Heart left ventricle (tissue), 16 donors: ENCODE measurements around the gene ZBTB7B. TPM values are rescaled to one million over a fixed set of nuclear protein-coding genes. Genes with fewer than 3 reads are reported as not detected.

Experiments used
- ATAC-seq, 4 donors: fragments of 200-7000 bp; cut with Tn5 transposase; one replicate each; pipeline ENCODE4 v1.9.1; 2020 to 2022; ENCODE audit warnings: moderate library complexity in 4 of 4, mild to moderate bottlenecking in 3 of 4, moderate number of reproducible peaks in 1 of 4
- DNase-seq, 5 donors: peaks; one replicate each; pipeline ENCODE4 v3.0.0-alpha.2; 2020
- H3K27ac ChIP-seq, 12 donors: fragments of 200-600 bp; sonication (generic) in 4 of 12; one replicate each; pipeline versions ENCODE4 v1.5.0 to v1.8.0; 2016 to 2022; ENCODE audit warnings: mild to moderate bottlenecking in 2 of 12
- H3K27me3 ChIP-seq, 9 donors: fragments of 200-600 bp; sonication (generic) in 2 of 9; one replicate each; pipeline versions ENCODE4 v1.5.1 to v1.8.0; 2016 to 2022; ENCODE audit warnings: mild to moderate bottlenecking in 3 of 9
- H3K36me3 ChIP-seq, 9 donors: fragments of 200-600 bp; sonication (generic) in 2 of 9; one replicate each; pipeline versions ENCODE4 v1.5.0 to v1.8.0; 2018 to 2022; ENCODE audit warnings: mild to moderate bottlenecking in 2 of 9
- H3K4me1 ChIP-seq, 12 donors: fragments of 200-600 bp; sonication (generic) in 4 of 12; one replicate each; pipeline versions ENCODE4 v1.5.0 to v1.8.0; 2016 to 2022; ENCODE audit warnings: mild to moderate bottlenecking in 3 of 12
- H3K4me3 ChIP-seq, 12 donors: fragments of 200-600 bp; sonication (generic) in 4 of 12; one replicate each; pipeline versions ENCODE4 v1.5.0 to v1.8.0; 2017 to 2022; ENCODE audit warnings: mild to moderate bottlenecking in 9 of 12, moderate library complexity in 4 of 12
- H3K9me3 ChIP-seq, 12 donors: fragments of 200-600 bp; sonication (generic) in 4 of 12; one replicate each; pipeline versions ENCODE4 v1.5.0 to v1.8.0; 2016 to 2022; ENCODE audit warnings: mild to moderate bottlenecking in 1 of 12
- CTCF ChIP-seq, 12 donors: fragments of 200-600 bp; sonication (generic) in 4 of 12; IDR thresholded peaks; one replicate each; pipeline versions ENCODE4 v1.5.0 to v1.8.0; 2018 to 2022; ENCODE audit warnings: antibody characterized with exemption in 12 of 12, mild to moderate bottlenecking in 5 of 12
- POLR2A ChIP-seq, 2 donors: fragments of 450-650 bp; IDR thresholded peaks; one replicate each; pipeline ENCODE4 v1.6.1; 2017; ENCODE audit warnings: antibody characterized with exemption in 2 of 2, mild to moderate bottlenecking in 2 of 2, moderate library complexity in 2 of 2
- WGBS, 4 donors: extraction: QIAGEN DNeasy Blood & Tissue Kit in 2 of 4; methylation state at CpG; one replicate each; pipeline versions ENCODE4 v1.1.5 to v1.1.7; 2013 to 2018; 5-methylcytosine and 5-hydroxymethylcytosine counted together
- intact Hi-C, 10 donors: fragments of 100-400 bp; cut with DNase I; formaldehyde crosslinking; loops; one replicate each; pipeline versions ENCODE4 v1.11.1 to v1.14.2; 2022
- polyA plus RNA-seq, 2 donors: library from polyadenylated mRNA; stranded (reverse); fragments of 200-250 nt; gene quantifications; one replicate each; pipeline ENCODE4 v1.2.3, GENCODE V29; 2013
- total RNA-seq, 9 donors: library from RNA; depleted of rRNA in 2 of 9; stranded (reverse); fragments of >200 nt in 2 of 9; fragmentation: NEBNext Ultra II Directional in 3 of 9; extraction: Animal tissue kit (Norgen Biotek cat#: 25700) in 3 of 9; gene quantifications; one replicate each; pipeline versions ENCODE4 v1.1.0 to v1.2.4, GENCODE V29; 2016 to 2023
- donor health status: ischemic (EF 13 %, LVEDD 7.1; RV severe dilation, severe dysfunction).
- donor health status: healthy with polysubstance abuse.
- donor health status: DM: no; HTN: yes; CAD: no.
- donor health status: DM: no; HTN: no; CAD: no.
- donor health status: ischemic (EF 25% LVEDD 6.9; RV normal size, moderate dysfunction).
- donor health status: ischemic (EF 25% LVEDD 5.7; RV mildly dilated, moderate dysfunction).
- donor health status: healthy.
- donor health status: DM: yes; HTN: yes; CAD: no.
- donor health status: ischemic (EF 35%, LVEDD 5.7; RV mildly dilated, moderate dysfunction).
- donor health status: nonischemic (EF 11% LVEDD 7.7; RV severe dilation, severe dysfunction).
- donor health status: DM: yes; HTN: yes; CAD: no.
- donor health status: PGD.
- donor health status: ischemic (EF 29% LVEDD 5.4; RV normal size, mild dysfunction).
- donor health status: nonischemic (EF 23%, LVEDD 6.1; RV moderate dilation, normal function).

Gene ZBTB7B
- total and polyA plus RNA-seq, 11 donors, result 29.5 to 103 (median 46.6) TPM

DNA sequence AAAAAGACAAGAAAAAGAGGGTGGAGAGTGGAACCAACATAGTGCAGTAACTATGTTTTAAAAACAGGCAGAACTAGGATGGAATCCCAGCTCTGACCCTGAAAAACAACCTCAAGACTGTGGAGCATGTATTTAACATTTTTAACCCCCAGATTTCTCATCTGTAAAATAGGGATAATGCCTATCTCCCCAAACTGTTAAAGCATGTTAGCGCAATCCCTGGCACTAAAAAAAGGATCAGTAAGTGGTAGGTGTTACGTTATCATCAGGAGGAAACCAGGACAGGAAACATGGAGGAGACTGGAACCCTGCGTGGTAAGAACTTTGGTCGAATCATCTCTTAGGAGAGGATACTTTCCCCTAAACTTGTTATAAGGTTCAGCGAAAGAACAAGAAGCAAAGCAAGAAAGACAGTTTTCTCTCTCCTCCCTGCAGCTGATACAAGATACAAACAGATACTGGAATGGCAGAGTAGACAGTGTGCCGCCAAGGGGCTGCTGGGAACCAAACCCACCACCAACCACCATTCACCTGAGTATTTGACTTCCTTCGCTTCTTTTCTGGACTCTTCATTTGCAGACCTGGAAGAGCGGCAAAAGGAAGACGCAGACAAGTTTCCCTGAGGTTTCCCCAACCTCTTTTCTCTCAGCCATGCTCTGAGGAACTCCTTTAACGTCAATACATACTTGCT lies 42.0 kb upstream of the ZBTB7B start:
- H3K36me3 ChIP-seq, result peaks cover 4 to 53% (median 41%) of the 10 kb centered on the region in 9 donors
- DNase-seq, result peak in 1 of 5 donors; percentile 20
- WGBS, 4 donors, result 30 to 37% (median 37%) methylated on average over 10 of the region's 10 CpGs

GRCh38 chr1:154961207-154962155 lies 41.1 kb upstream of the ZBTB7B start, which contains the start of gene PYGO2:
Gene PYGO2 (minus strand): TSS chr1:154961782. CDS start chr1:154961576, 206 bp downstream.
- ATAC-seq, result peak; percentile 67 to 89 (median 86)
- Histone ChIP-seq H3K36me3 (peaks cover 4 to 62% (median 49%) of the 10 kb centered on the region in 9 donors), H3K9me3 (no peaks in the 10 kb centered on the region), H3K27ac (peak within 1 kb of the TSS; percentile 94 to 100 (median 99)), H3K4me3 (peak within 1 kb of the TSS; percentile 80 to 99 (median 89)), H3K4me1 (peaks cover 3 to 46% (median 25%) of the 10 kb centered on the region in 12 donors), H3K27me3 (no peaks in the 10 kb centered on the region)
- WGBS, 4 donors, result 0 to 1% (median 0%) methylated on average over 17 to 93 of the region's 93 CpGs
- intact Hi-C loops, result loop anchor here in 9 of 10 donors (1.0 to 10.0 kb wide), 9 partner anchors 36 to 123 kb away; partner anchors contain the start of genes EFNA4 (in 3 of the 9), ADAM15 (in 1 of the 9) and ZBTB7B (in 1 of the 9)
- peak; percentile 82 to 92 (median 85) for DNase-seq
- peak; percentile 22 to 95 (median 68) for TF ChIP-seq CTCF (IDR thresholded peaks at IDR 0.05)
- TF ChIP-seq POLR2A (IDR thresholded peaks at IDR 0.05), result peak in 1 of 2 donors; percentile 84

More for the DNA sequence above, 42.0 kb upstream of the ZBTB7B start:
- no peaks in the 10 kb centered on the region for H3K27me3 ChIP-seq
- no peaks in the 10 kb centered on the region for H3K9me3 ChIP-seq
- H3K27ac ChIP-seq, result peak overlapping the region in 10 of 12 donors; percentile 94 to 100 (median 99)
- H3K4me3 ChIP-seq, result peak overlapping the region; percentile 80 to 99 (median 89)
- TF ChIP-seq POLR2A (IDR thresholded peaks at IDR 0.05) (no peak), CTCF (IDR thresholded peaks at IDR 0.05) (no peak)
- peaks cover 3 to 51% (median 28%) of the 10 kb centered on the region in 12 donors for H3K4me1 ChIP-seq
- ATAC-seq, result no peak
- intact Hi-C loops, result loop anchor here in 9 of 10 donors (1.0 to 10.0 kb wide), 9 partner anchors 37 to 124 kb away; partner anchors contain the start of genes EFNA4 (in 3 of the 9), ADAM15 (in 1 of the 9) and ZBTB7B (in 1 of the 9)

GRCh38 chr1:154962156-154962749 lies 40.3 kb upstream of the ZBTB7B start:
- Histone ChIP-seq H3K4me3 (peak overlapping the region; percentile 80 to 99 (median 89)), H3K27ac (peak overlapping the region; percentile 94 to 100 (median 99)), H3K4me1 (peaks cover 0 to 41% (median 23%) of the 10 kb centered on the region in 12 donors), H3K36me3 (peaks cover 4 to 70% (median 57%) of the 10 kb centered on the region in 9 donors), H3K27me3 (no peaks in the 10 kb centered on the region), H3K9me3 (no peaks in the 10 kb centered on the region)
- TF ChIP-seq POLR2A (IDR thresholded peaks at IDR 0.05) (no peak), CTCF (IDR thresholded peaks at IDR 0.05) (peak in 1 of 12 donors; percentile 2)
- 4 to 8% (median 4%) methylated on average over 22 to 25 of the region's 25 CpGs for WGBS, 4 donors
- DNase-seq (peak in 1 of 5 donors; percentile 34), ATAC-seq (peak in 3 of 4 donors; percentile 5 to 30 (median 14))
- intact Hi-C loops, result loop anchor here in 9 of 10 donors (5.0 to 10.0 kb wide), 7 partner anchors 35 to 123 kb away; partner anchors contain the start of genes EFNA4 (in 3 of the 9), ADAM15 (in 1 of the 9) and ZBTB7B (in 1 of the 9)
